ENCODE data around the gene FAM90A1.
"Not testable (repeated sequence)": the region's sequence is repeated elsewhere in the genome, so short reads cannot be mapped to it uniquely, and the experiment has no call there.

- TF ChIP-seq CTCF (IDR thresholded peaks at IDR 0.05 in 4 of 5, conservative IDR thresholded peaks at IDR 0.05 in 1 of 5); POLR2A (IDR thresholded peaks at IDR 0.05): not testable (repeated sequence)
These were observed 14.7 kb upstream of the FAM90A1 start for GRCh38 chr12:8241917-8242621.
